ENCODE results near the gene BCL7B.

The BCL7B gene

DNA sequence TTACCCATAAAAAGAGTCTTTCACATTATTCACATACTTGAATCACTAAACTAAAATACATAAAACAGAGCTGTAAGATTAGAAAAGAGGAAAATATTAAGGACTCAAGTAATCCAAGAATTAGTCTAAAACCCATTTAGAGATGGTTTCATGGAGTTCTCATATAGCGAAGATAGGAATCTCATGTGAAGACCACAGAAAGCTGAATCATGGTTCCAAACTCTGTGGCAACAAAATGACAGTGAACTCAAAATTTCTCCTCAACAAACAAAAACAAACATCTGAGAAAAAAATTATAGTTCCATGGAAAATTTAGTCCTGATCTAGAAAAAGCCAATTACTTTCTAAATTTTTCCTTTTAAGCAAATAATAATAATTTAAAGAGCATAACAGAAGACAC lies 70.0 kb downstream of the BCL7B start:
- DNase-seq, result no peak

All from activated CD4-positive, alpha-beta T cell treated with anti-CD3 and anti-CD28 coated beads, Interleukin-10, Interleukin-2, amounts not matched to agents 100 ng/mL and 50 ng/mL, durations not matched to agents 16 hours and 8 hours (primary cell).